GM12892 (cell line): ENCODE data around the gene CCDC154.
A peak's percentile ranks its signal among the peaks of the same experiment; 100 is the strongest.

ENCODE experiments used
- DNase-seq: peaks from one replicate; pipeline ENCODE4 v3.0.0; 2011; ENCODE audit not compliant: insufficient read length
- FAIRE-seq: peaks from 2 replicates; lab custom pipeline; 2011; peaks lifted over from hg19 to GRCh38; lab: Jason Lieb, UNC
- POLR2A ChIP-seq: IDR thresholded peaks from 2 replicates; pipeline ENCODE4 v1.6.1; 2011; ENCODE audit warnings: low read depth, low read length, control low read depth
- POLR2AphosphoS5 ChIP-seq: IDR thresholded peaks from 2 replicates; pipeline ENCODE4 v1.6.1; 2011; ENCODE audit warnings: low read depth, low read length, control low read depth
- TAF1 ChIP-seq: IDR thresholded peaks from 2 replicates; pipeline ENCODE4 v1.6.1; 2011; ENCODE audit warnings: low read depth, mild to moderate bottlenecking, control low read depth, low read length, borderline replicate concordance

CCDC154 gene

DNA sequence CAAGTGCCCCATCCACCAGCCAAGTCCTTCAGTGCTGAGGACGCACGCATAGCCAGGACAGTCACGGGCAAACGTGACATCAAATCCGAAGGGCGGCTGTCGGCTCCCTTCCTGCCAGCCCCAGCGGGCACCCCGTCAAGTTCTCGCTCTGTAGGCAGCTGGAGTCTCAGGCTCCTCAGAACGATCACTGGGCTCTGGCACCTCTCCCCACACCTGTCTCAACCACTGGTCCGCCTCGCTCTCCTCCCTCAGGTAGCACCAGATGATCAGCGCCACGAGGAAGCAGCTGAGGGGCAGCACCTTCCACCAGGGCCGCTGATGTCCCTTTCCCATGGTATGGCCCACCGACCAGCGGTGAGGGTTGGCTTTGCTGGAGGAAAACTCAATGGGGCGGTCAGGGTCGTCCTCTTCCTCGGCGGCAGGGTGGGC is 24.2 kb downstream of the CCDC154 start:
- DNase-seq (no peak), FAIRE-seq (no peak)
- TF ChIP-seq TAF1 (no peak), POLR2A (no peak), POLR2AphosphoS5 (no peak)

GRCh38 chr16:1416521-1416941 is 27.8 kb downstream of the CCDC154 start:
- FAIRE-seq: no peak
- TF ChIP-seq POLR2AphosphoS5 (no peak), POLR2A (no peak), TAF1 (no peak)
- DNase-seq: no peak

DNA sequence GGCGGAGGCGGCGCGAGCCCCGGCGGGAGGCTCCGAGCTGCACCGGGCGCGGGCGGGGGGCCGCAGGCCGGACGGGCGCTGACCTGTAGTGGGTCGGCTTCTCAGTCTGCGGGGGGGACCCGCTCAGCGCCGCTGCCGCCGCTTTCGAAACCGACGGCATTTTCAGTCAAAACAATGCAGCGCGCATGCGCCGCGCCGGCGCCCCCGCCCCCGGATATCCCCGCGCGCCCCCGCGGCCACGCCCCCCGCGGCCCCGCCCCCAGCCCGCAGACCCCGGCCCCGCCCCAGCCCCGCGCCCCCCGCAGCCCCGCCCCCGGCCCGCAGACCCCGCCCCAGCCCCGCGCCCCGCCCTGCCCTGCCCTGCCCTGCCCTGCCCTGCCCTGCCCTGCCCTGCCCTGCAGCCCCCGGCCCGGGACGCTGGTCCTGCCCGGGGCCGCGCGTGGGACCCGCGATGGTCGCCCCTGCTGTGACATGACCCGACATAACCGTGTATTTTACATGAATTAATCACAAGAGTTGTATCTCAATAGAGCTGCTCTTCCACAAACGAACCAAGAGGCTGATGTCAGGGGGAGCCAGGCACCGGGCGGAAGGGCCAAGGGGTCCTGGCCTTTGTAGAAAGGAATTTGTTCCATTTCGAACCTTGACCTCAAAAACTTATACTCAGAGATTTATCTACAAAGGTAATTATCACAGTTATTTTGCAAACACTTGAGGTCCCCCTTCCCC is 29.7 kb downstream of the CCDC154 start, which contains the start of gene UNKL:
TSS of gene UNKL (minus strand) at position 173 of the 729 bp plus-strand sequence. CDS start at position 160, 13 bp downstream.
- peak; percentile 83 for DNase-seq
- TF ChIP-seq POLR2A (no peak), TAF1 (no peak), POLR2AphosphoS5 (no peak)
- no peak for FAIRE-seq

- TF ChIP-seq POLR2A (no peak), TAF1 (no peak), POLR2AphosphoS5 (no peak)
- FAIRE-seq: no peak
- DNase-seq: peak; percentile 69
Observed at GRCh38 chr16:1413684-1414531, 30.4 kb downstream of the CCDC154 start.

- no peak for FAIRE-seq
- no peak for DNase-seq
- TF ChIP-seq POLR2A (no peak), POLR2AphosphoS5 (no peak), TAF1 (no peak)
Observed at GRCh38 chr16:1412847-1413246, 31.5 kb downstream of the CCDC154 start.

- no peak for TF ChIP-seq POLR2AphosphoS5
- TF ChIP-seq POLR2A: no peak
- FAIRE-seq: peak; percentile 99
Observed at GRCh38 chr16:1408171-1408837, 36.1 kb downstream of the CCDC154 start.

DNA sequence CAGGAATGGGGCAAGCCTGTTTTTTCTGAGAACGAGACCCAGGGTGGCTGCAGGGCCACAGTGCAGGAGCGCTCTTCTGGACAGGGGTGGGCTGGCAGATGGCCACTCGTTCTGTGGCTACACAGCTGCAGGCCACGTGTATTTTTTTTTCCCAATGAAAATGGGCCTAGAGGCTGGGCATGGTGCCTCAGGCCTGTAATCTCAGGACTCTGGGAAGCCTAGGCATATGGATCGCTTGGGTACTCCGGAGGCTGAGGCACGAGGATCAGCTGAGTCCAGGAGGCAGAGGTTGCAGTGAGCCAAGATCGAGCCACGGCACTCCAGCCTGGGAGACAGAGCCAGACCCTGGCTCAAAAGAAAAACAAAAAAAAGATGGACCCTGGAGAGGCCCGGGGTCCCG is 36.6 kb downstream of the CCDC154 start:
- no peak for FAIRE-seq
- DNase-seq: no peak
- TF ChIP-seq POLR2AphosphoS5 (no peak), TAF1 (no peak), POLR2A (no peak)

More at GRCh38 chr16:1408171-1408837, 36.1 kb downstream of the CCDC154 start:
- DNase-seq: peak; percentile 94

GRCh38 chr16:1403733-1404132 is 40.6 kb downstream of the CCDC154 start:
- TF ChIP-seq TAF1 (no peak), POLR2AphosphoS5 (no peak), POLR2A (no peak)
- FAIRE-seq: no peak
- DNase-seq: no peak

DNA sequence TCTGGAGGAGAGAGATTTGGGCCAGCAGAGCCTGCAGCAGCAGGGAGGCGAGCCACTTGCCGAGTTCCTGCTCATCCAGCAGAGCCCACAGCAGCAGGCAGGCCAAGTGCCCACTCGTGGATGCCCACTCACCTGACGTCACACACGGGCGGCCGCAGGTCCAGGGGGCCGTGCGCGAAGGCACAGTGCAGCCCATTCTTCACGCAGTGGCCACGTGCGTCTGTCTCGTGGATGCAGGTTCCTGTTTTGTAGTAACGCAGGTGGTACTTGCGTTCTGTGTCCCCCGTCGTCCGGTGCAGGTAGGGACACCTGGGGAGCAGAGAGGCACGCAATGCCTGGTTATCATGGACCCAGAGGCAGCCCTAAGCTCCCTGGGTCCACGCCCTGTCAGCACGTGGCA is 41.3 kb downstream of the CCDC154 start:
- DNase-seq (no peak), FAIRE-seq (no peak)
- TF ChIP-seq POLR2AphosphoS5: no peak
- no peak for TF ChIP-seq TAF1

- TF ChIP-seq POLR2AphosphoS5: no peak
- TF ChIP-seq POLR2A: no peak
- TF ChIP-seq TAF1: no peak
- DNase-seq (no peak), FAIRE-seq (no peak)
Observed at GRCh38 chr16:1401758-1402154, 42.6 kb downstream of the CCDC154 start.
